Measurements from ENCODE around the gene GRK3. TPM values are rescaled to one million over a fixed set of nuclear protein-coding genes. Genes with fewer than 3 reads are reported as not detected.
"Not testable (repeated sequence)": the region's sequence is repeated elsewhere in the genome, so short reads cannot be mapped to it uniquely, and the experiment has no call there.

Gene GRK3
- total RNA-seq = 10 to 100 TPM in 1 of 2 donors, 1 to 10 TPM in 1; 5.8 to 27.2 TPM

- Mint-ChIP-seq H3K27ac (peak within 1 kb of the TSS; percentile 48), H3K4me1 (peaks cover 20% of the 10 kb centered on the region), H3K9me3 (no peaks in the 10 kb centered on the region), H3K27me3 (peaks cover 37% of the 10 kb centered on the region), H3K4me3 (peak within 1 kb of the TSS; percentile 81), H3K36me3 (ENCODE audit: low read depth) (peaks cover 6% of the 10 kb centered on the region)
- peak; percentile 81 for ATAC-seq (replicated peaks)
Observed at GRCh38 chr22:25564320-25564978, at the start of gene GRK3. TSS of gene GRK3 (plus strand) at chr22:25564675. CDS start at chr22:25565041, 366 bp downstream.

GRCh38 chr22:25518000-25518663 is 46.3 kb upstream of the GRK3 start:
- Mint-ChIP-seq H3K36me3 (ENCODE audit: low read depth) (no peaks in the 10 kb centered on the region), H3K27ac (no peak overlapping the region), H3K27me3 (peaks cover 17% of the 10 kb centered on the region), H3K4me3 (no peak overlapping the region), H3K4me1 (no peaks in the 10 kb centered on the region), H3K9me3 (peaks cover 8% of the 10 kb centered on the region)
- ATAC-seq (replicated peaks) = no peak

- Mint-ChIP-seq H3K4me1 (no peaks in the 10 kb centered on the region), H3K36me3 (ENCODE audit: low read depth) (no peaks in the 10 kb centered on the region), H3K4me3 (no peak overlapping the region), H3K27ac (no peak overlapping the region), H3K9me3 (peaks cover 19% of the 10 kb centered on the region), H3K27me3 (peaks cover 14% of the 10 kb centered on the region)
- no peak for ATAC-seq (replicated peaks)
Observed at GRCh38 chr22:25525376-25525775, 39.1 kb upstream of the GRK3 start.

GRCh38 chr22:25525804-25526584 is 38.5 kb upstream of the GRK3 start:
- H3K4me1 Mint-ChIP-seq; H3K4me3 Mint-ChIP-seq; H3K36me3 Mint-ChIP-seq (ENCODE audit: low read depth); H3K27ac Mint-ChIP-seq: not testable (repeated sequence)
- H3K9me3 Mint-ChIP-seq = peaks cover 23% of the 10 kb centered on the region
- H3K27me3 Mint-ChIP-seq = peaks cover 19% of the 10 kb centered on the region
- peak; percentile 37 for ATAC-seq (replicated peaks)

GRCh38 chr22:25527016-25527415 is 37.5 kb upstream of the GRK3 start:
- peaks cover 23% of the 10 kb centered on the region for H3K9me3 Mint-ChIP-seq
- H3K4me1 Mint-ChIP-seq; H3K36me3 Mint-ChIP-seq (ENCODE audit: low read depth); H3K27ac Mint-ChIP-seq; ATAC-seq (replicated peaks); H3K4me3 Mint-ChIP-seq: not testable (repeated sequence)
- peaks cover 23% of the 10 kb centered on the region for H3K27me3 Mint-ChIP-seq

GRCh38 chr22:25528068-25528467 is 36.4 kb upstream of the GRK3 start:
- not testable (repeated sequence) for H3K27ac Mint-ChIP-seq; H3K4me3 Mint-ChIP-seq; H3K4me1 Mint-ChIP-seq; H3K36me3 Mint-ChIP-seq (ENCODE audit: low read depth); ATAC-seq (replicated peaks)
- Mint-ChIP-seq H3K9me3 (peaks cover 19% of the 10 kb centered on the region), H3K27me3 (peaks cover 23% of the 10 kb centered on the region)

- H3K36me3 Mint-ChIP-seq (ENCODE audit: low read depth); H3K4me1 Mint-ChIP-seq; ATAC-seq (replicated peaks): not testable (repeated sequence)
Observed at GRCh38 chr22:25529059-25529458, 35.4 kb upstream of the GRK3 start.

GRCh38 chr22:25529541-25530137 is 34.8 kb upstream of the GRK3 start:
- peaks cover 18% of the 10 kb centered on the region for H3K9me3 Mint-ChIP-seq
- H3K36me3 Mint-ChIP-seq (ENCODE audit: low read depth); H3K27ac Mint-ChIP-seq; ATAC-seq (replicated peaks); H3K4me3 Mint-ChIP-seq; H3K4me1 Mint-ChIP-seq: not testable (repeated sequence)
- peaks cover 24% of the 10 kb centered on the region for H3K27me3 Mint-ChIP-seq

More at GRCh38 chr22:25529059-25529458, 35.4 kb upstream of the GRK3 start:
- not testable (repeated sequence) for H3K4me3 Mint-ChIP-seq, H3K27ac Mint-ChIP-seq
- peaks cover 23% of the 10 kb centered on the region for H3K27me3 Mint-ChIP-seq
- peaks cover 19% of the 10 kb centered on the region for H3K9me3 Mint-ChIP-seq

GRCh38 chr22:25531677-25532076 is 32.8 kb upstream of the GRK3 start:
- not testable (repeated sequence) for H3K9me3 Mint-ChIP-seq; ATAC-seq (replicated peaks); H3K27ac Mint-ChIP-seq; H3K36me3 Mint-ChIP-seq (ENCODE audit: low read depth); H3K4me1 Mint-ChIP-seq; H3K4me3 Mint-ChIP-seq
- peaks cover 29% of the 10 kb centered on the region for H3K27me3 Mint-ChIP-seq

- no peak overlapping the region for H3K27ac Mint-ChIP-seq
- peaks cover 26% of the 10 kb centered on the region for H3K27me3 Mint-ChIP-seq
- no peak for ATAC-seq (replicated peaks)
- no peaks in the 10 kb centered on the region for H3K36me3 Mint-ChIP-seq (ENCODE audit: low read depth)
- H3K9me3 Mint-ChIP-seq = peaks cover 8% of the 10 kb centered on the region
- no peaks in the 10 kb centered on the region for H3K4me1 Mint-ChIP-seq
- no peak overlapping the region for H3K4me3 Mint-ChIP-seq
Observed at GRCh38 chr22:25534724-25535123, 29.8 kb upstream of the GRK3 start.

GRCh38 chr22:25536589-25536988 is 27.9 kb upstream of the GRK3 start:
- Mint-ChIP-seq H3K27me3 (peaks cover 18% of the 10 kb centered on the region), H3K9me3 (peaks cover under 1% of the 10 kb centered on the region), H3K4me3 (no peak overlapping the region), H3K36me3 (ENCODE audit: low read depth) (no peaks in the 10 kb centered on the region), H3K27ac (no peak overlapping the region), H3K4me1 (no peaks in the 10 kb centered on the region)
- ATAC-seq (replicated peaks) = no peak

GRCh38 chr22:25540166-25540907 is 24.1 kb upstream of the GRK3 start:
- H3K9me3 Mint-ChIP-seq = no peaks in the 10 kb centered on the region
- H3K27me3 Mint-ChIP-seq = peaks cover 13% of the 10 kb centered on the region
- H3K27ac Mint-ChIP-seq = no peak overlapping the region
- no peak for ATAC-seq (replicated peaks)
- no peaks in the 10 kb centered on the region for H3K4me1 Mint-ChIP-seq
- H3K4me3 Mint-ChIP-seq = no peak overlapping the region
- H3K36me3 Mint-ChIP-seq (ENCODE audit: low read depth) = no peaks in the 10 kb centered on the region

GRCh38 chr22:25540908-25541660 is 23.4 kb upstream of the GRK3 start:
- Mint-ChIP-seq H3K4me3 (no peak overlapping the region), H3K27ac (no peak overlapping the region), H3K27me3 (peaks cover 19% of the 10 kb centered on the region), H3K9me3 (no peaks in the 10 kb centered on the region), H3K36me3 (ENCODE audit: low read depth) (no peaks in the 10 kb centered on the region), H3K4me1 (no peaks in the 10 kb centered on the region)
- no peak for ATAC-seq (replicated peaks)
